Raji (cell line): ENCODE measurements around the gene PEAR1.

Experiments used
- POLR2A ChIP-seq: IDR thresholded peaks from 2 replicates; pipeline ENCODE4 v1.6.1; 2011; ENCODE audit warnings: low read depth, low read length, control low read depth; ENCODE audit not compliant: insufficient read depth

The PEAR1 gene

GRCh38 chr1:156874142-156874541, 19.4 kb upstream of the PEAR1 start:
- TF ChIP-seq POLR2A, result no peak

GRCh38 chr1:156874572-156875340, 18.8 kb upstream of the PEAR1 start:
- no peak for TF ChIP-seq POLR2A

- TF ChIP-seq POLR2A, result no peak
Observed at GRCh38 chr1:156875341-156875615, 18.2 kb upstream of the PEAR1 start.

GRCh38 chr1:156876281-156876680, 17.2 kb upstream of the PEAR1 start:
- no peak for TF ChIP-seq POLR2A

GRCh38 chr1:156877433-156878170, 15.9 kb upstream of the PEAR1 start:
- no peak for TF ChIP-seq POLR2A

- no peak for TF ChIP-seq POLR2A
Observed at GRCh38 chr1:156879876-156880275, 13.6 kb upstream of the PEAR1 start.

- no peak for TF ChIP-seq POLR2A
Observed at GRCh38 chr1:156880473-156880872, 13.0 kb upstream of the PEAR1 start.

- TF ChIP-seq POLR2A, result no peak
Observed at GRCh38 chr1:156881101-156881500, 12.4 kb upstream of the PEAR1 start.

- no peak for TF ChIP-seq POLR2A
Observed at GRCh38 chr1:156881663-156882062, 11.9 kb upstream of the PEAR1 start.

- no peak for TF ChIP-seq POLR2A
Observed at GRCh38 chr1:156882543-156882942, 11.0 kb upstream of the PEAR1 start.

- TF ChIP-seq POLR2A, result no peak
Observed at GRCh38 chr1:156883919-156884318, 9.6 kb upstream of the PEAR1 start.

GRCh38 chr1:156884560-156885184, 8.8 kb upstream of the PEAR1 start:
- no peak for TF ChIP-seq POLR2A

GRCh38 chr1:156885314-156885713, 8.2 kb upstream of the PEAR1 start:
- no peak for TF ChIP-seq POLR2A

- no peak for TF ChIP-seq POLR2A
Observed at GRCh38 chr1:156885880-156886355, 7.6 kb upstream of the PEAR1 start.

- no peak for TF ChIP-seq POLR2A
Observed at GRCh38 chr1:156886583-156887281, 6.8 kb upstream of the PEAR1 start.

- TF ChIP-seq POLR2A, result no peak
Observed at GRCh38 chr1:156887317-156887716, 6.2 kb upstream of the PEAR1 start.

GRCh38 chr1:156887734-156888133, 5.8 kb upstream of the PEAR1 start:
- TF ChIP-seq POLR2A, result no peak
